NT2/D1 (cell line): Measurements from ENCODE around the gene PAPSS2.
A peak's percentile ranks its signal among the peaks of the same experiment; 100 is the strongest.
"Not testable (repeated sequence)": the region's sequence is repeated elsewhere in the genome, so short reads cannot be mapped to it uniquely, and the experiment has no call there.

ENCODE experiments used
- DNase-seq: peaks from one replicate; pipeline ENCODE4 v3.0.0-alpha.2; 2011; ENCODE audit warnings: low read depth, low spot score
- H3K27me3 ChIP-seq: 2 replicates; pipeline ENCODE4 v1.6.0; 2011; ENCODE audit warnings: mild to moderate bottlenecking; ENCODE audit not compliant: insufficient read length, insufficient read depth
- H3K36me3 ChIP-seq: 2 replicates; pipeline ENCODE4 v1.6.1; 2011; ENCODE audit warnings: mild to moderate bottlenecking, low read length, mixed read lengths; ENCODE audit not compliant: insufficient read depth, insufficient read length
- H3K4me1 ChIP-seq: 2 replicates; pipeline ENCODE4 v1.5.1; 2011; ENCODE audit not compliant: insufficient read depth, insufficient read length
- H3K4me3 ChIP-seq: 2 replicates; pipeline ENCODE4 v1.5.1; 2011; ENCODE audit warnings: low read depth; ENCODE audit not compliant: insufficient read length
- H3K9ac ChIP-seq: 2 replicates; pipeline ENCODE4 v1.6.0; 2011; ENCODE audit warnings: low read depth; ENCODE audit not compliant: insufficient read length
- H3K9me3 ChIP-seq: 2 replicates; pipeline ENCODE4 v1.5.1; 2011; ENCODE audit warnings: mild to moderate bottlenecking, low read length; ENCODE audit not compliant: insufficient read depth
- SUZ12 ChIP-seq: IDR thresholded peaks from 2 replicates; pipeline ENCODE4 v1.6.1; 2011; ENCODE audit not compliant: insufficient read length, insufficient read depth; ENCODE audit errors: extremely low read depth
- YY1 ChIP-seq: IDR thresholded peaks from 2 replicates; pipeline ENCODE4 v1.6.1; 2011; ENCODE audit not compliant: insufficient read length, insufficient read depth
- ZNF274 ChIP-seq: IDR thresholded peaks from 2 replicates; pipeline ENCODE4 v1.6.1; 2011; ENCODE audit warnings: mild to moderate bottlenecking, low read depth, low read length

Gene PAPSS2

GRCh38 chr10:87724789-87725188, 65.1 kb downstream of the PAPSS2 start:
- no peak for TF ChIP-seq YY1
- Histone ChIP-seq H3K27me3 (no peaks in the 10 kb centered on the region), H3K9ac (no peak overlapping the region), H3K36me3 (no peaks in the 10 kb centered on the region), H3K4me1 (no peaks in the 10 kb centered on the region), H3K9me3 (no peaks in the 10 kb centered on the region), H3K4me3 (no peak overlapping the region)
- DNase-seq: no peak

GRCh38 chr10:87729940-87730339, 70.3 kb downstream of the PAPSS2 start:
- Histone ChIP-seq H3K4me1 (peaks cover 4% of the 10 kb centered on the region), H3K4me3 (no peak overlapping the region), H3K9me3 (no peaks in the 10 kb centered on the region), H3K27me3 (no peaks in the 10 kb centered on the region), H3K9ac (no peak overlapping the region), H3K36me3 (no peaks in the 10 kb centered on the region)
- DNase-seq: no peak
- no peak for TF ChIP-seq YY1
- TF ChIP-seq ZNF274: no peak
- TF ChIP-seq SUZ12: no peak

GRCh38 chr10:87733081-87733480, 73.4 kb downstream of the PAPSS2 start:
- no peak for DNase-seq
- Histone ChIP-seq H3K9ac (no peak overlapping the region), H3K36me3 (no peaks in the 10 kb centered on the region), H3K27me3 (no peaks in the 10 kb centered on the region), H3K4me3 (no peak overlapping the region), H3K9me3 (no peaks in the 10 kb centered on the region), H3K4me1 (peaks cover 4% of the 10 kb centered on the region)
- TF ChIP-seq ZNF274: no peak
- TF ChIP-seq SUZ12: no peak
- TF ChIP-seq YY1: no peak

GRCh38 chr10:87734987-87735827, 75.5 kb downstream of the PAPSS2 start:
- no peaks in the 10 kb centered on the region for H3K9me3 ChIP-seq
- no peak overlapping the region for H3K9ac ChIP-seq
- no peak overlapping the region for H3K4me3 ChIP-seq
- TF ChIP-seq ZNF274 (no peak), SUZ12 (no peak), YY1 (no peak)
- H3K4me1 ChIP-seq: peaks cover 4% of the 10 kb centered on the region
- peak; percentile 60 for DNase-seq
- no peaks in the 10 kb centered on the region for H3K27me3 ChIP-seq
- H3K36me3 ChIP-seq: no peaks in the 10 kb centered on the region

DNA sequence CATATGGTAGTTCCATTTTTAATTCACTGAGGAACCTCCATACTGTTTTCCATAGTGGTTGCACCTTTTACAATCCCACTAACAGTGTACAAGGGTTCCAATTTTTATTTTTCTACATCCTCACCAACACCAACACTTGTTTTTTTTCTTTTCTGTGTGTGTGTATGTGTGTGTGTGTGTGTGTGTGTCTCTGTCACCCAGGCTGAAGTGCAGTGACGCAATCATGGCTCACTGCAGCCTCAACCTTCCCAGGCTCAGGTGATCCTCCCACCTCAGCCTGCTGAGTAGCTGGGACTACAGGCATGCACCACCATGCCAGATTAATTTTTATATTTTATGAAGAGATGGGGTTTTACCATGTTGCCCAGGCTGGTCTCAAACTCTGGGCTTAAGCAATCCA, 78.6 kb downstream of the PAPSS2 start:
- not testable (repeated sequence) for H3K27me3 ChIP-seq, DNase-seq, H3K9ac ChIP-seq, H3K36me3 ChIP-seq, H3K9me3 ChIP-seq, H3K4me1 ChIP-seq, H3K4me3 ChIP-seq

- Histone ChIP-seq H3K4me3 (no peak overlapping the region), H3K9ac (no peak overlapping the region), H3K27me3 (no peaks in the 10 kb centered on the region), H3K9me3 (no peaks in the 10 kb centered on the region), H3K36me3 (peaks cover 6% of the 10 kb centered on the region), H3K4me1 (no peaks in the 10 kb centered on the region)
- no peak for DNase-seq
- TF ChIP-seq ZNF274 (no peak), SUZ12 (no peak), YY1 (no peak)
Measured at GRCh38 chr10:87739703-87740102, 80.0 kb downstream of the PAPSS2 start.

- H3K27me3 ChIP-seq: no peaks in the 10 kb centered on the region
- no peak for TF ChIP-seq SUZ12
- no peak for TF ChIP-seq ZNF274
- TF ChIP-seq YY1: no peak
- peaks cover 10% of the 10 kb centered on the region for H3K36me3 ChIP-seq
- no peak for DNase-seq
- H3K9me3 ChIP-seq: no peaks in the 10 kb centered on the region
- no peak overlapping the region for H3K9ac ChIP-seq
- no peaks in the 10 kb centered on the region for H3K4me1 ChIP-seq
- no peak overlapping the region for H3K4me3 ChIP-seq
Measured at GRCh38 chr10:87740254-87740655, 80.6 kb downstream of the PAPSS2 start.

DNA sequence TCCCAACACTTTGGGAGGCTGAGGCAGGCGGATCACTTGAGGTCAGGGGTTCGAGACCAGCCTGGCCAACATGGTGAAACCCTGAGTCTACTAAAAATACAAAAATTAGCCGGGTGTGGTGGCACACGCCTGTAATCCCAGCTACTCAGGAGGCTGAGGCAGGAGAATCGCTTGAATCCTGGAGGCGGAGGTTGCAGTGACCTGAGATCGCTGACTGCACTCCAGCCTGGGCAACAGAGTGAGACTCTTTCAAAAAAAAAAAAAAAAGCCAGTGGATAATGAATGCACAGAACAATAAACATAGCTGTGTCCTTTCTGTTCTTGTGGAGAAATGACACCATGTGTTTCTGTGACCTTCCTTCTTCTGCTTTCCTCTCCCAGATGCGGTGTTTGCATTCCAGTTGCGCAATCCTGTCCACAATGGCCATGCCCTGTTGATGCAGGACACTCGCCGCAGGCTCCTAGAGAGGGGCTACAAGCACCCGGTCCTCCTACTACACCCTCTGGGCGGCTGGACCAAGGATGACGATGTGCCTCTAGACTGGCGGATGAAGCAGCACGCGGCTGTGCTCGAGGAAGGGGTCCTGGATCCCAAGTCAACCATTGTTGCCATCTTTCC, 83.4 kb downstream of the PAPSS2 start:
- H3K9ac ChIP-seq, H3K27me3 ChIP-seq, H3K4me3 ChIP-seq, H3K4me1 ChIP-seq, H3K9me3 ChIP-seq, DNase-seq: not testable (repeated sequence)
- H3K36me3 ChIP-seq: peaks cover 10% of the 10 kb centered on the region
